Body of pancreas (tissue), 4 donors: Measurements from ENCODE around the gene GMDS.

ENCODE experiments used
- POLR2A ChIP-seq, 3 donors: fragments of 450-650 bp; IDR thresholded peaks; one replicate each; pipeline ENCODE4 v1.6.1; 2016; ENCODE audit warnings: antibody characterized with exemption in 3 of 3, mild to moderate bottlenecking in 2 of 3
- TF ChIP-seq, protein P1 (sequence below), 7 experiments: fragments of 450-650 bp in 4 of 7; fragments of 200-600 bp in 3 of 7; sonication (generic) in 3 of 7; IDR thresholded peaks; one replicate each; pipeline ENCODE4 v1.5.1; 2016 to 2019; ENCODE audit warnings: antibody characterized with exemption in 7 of 7

DNA sequence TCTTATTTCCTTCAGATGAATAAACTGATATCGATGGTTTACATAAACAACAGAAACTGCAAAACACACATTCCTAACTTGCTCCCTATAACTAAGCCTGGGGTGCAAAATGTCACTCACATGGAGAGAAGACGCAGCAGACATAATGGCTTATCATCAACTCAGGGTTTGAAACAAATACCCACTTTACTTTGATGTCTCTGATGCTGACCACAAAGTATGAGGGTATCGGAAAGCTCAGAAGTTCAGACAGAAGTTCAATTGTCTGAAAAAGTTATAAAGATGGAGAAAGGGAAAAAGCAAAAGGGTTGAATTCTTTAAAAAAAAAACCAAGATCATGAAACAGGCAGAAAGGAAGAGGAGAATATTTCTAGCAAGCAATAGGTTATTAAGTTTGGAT lies 533.0 kb downstream of the GMDS start:
- TF ChIP-seq, protein P1, sequence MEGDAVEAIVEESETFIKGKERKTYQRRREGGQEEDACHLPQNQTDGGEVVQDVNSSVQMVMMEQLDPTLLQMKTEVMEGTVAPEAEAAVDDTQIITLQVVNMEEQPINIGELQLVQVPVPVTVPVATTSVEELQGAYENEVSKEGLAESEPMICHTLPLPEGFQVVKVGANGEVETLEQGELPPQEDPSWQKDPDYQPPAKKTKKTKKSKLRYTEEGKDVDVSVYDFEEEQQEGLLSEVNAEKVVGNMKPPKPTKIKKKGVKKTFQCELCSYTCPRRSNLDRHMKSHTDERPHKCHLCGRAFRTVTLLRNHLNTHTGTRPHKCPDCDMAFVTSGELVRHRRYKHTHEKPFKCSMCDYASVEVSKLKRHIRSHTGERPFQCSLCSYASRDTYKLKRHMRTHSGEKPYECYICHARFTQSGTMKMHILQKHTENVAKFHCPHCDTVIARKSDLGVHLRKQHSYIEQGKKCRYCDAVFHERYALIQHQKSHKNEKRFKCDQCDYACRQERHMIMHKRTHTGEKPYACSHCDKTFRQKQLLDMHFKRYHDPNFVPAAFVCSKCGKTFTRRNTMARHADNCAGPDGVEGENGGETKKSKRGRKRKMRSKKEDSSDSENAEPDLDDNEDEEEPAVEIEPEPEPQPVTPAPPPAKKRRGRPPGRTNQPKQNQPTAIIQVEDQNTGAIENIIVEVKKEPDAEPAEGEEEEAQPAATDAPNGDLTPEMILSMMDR (IDR thresholded peaks at IDR 0.05) = no peak
- no peak for TF ChIP-seq POLR2A (IDR thresholded peaks at IDR 0.05)
